WI38 (cell line): Measurements from ENCODE around the gene FLNB.

Experiments
- H3K4me3 ChIP-seq: 2 replicates; pipeline ENCODE4 v1.5.1; 2011; ENCODE audit warnings: low read depth, mild to moderate bottlenecking, control low read depth, low read length
- TF ChIP-seq, protein P1 (sequence below): IDR thresholded peaks from 2 replicates; pipeline ENCODE4 v1.5.1; 2012; ENCODE audit warnings: low read depth, mild to moderate bottlenecking, control low read depth, low read length

The FLNB gene

DNA sequence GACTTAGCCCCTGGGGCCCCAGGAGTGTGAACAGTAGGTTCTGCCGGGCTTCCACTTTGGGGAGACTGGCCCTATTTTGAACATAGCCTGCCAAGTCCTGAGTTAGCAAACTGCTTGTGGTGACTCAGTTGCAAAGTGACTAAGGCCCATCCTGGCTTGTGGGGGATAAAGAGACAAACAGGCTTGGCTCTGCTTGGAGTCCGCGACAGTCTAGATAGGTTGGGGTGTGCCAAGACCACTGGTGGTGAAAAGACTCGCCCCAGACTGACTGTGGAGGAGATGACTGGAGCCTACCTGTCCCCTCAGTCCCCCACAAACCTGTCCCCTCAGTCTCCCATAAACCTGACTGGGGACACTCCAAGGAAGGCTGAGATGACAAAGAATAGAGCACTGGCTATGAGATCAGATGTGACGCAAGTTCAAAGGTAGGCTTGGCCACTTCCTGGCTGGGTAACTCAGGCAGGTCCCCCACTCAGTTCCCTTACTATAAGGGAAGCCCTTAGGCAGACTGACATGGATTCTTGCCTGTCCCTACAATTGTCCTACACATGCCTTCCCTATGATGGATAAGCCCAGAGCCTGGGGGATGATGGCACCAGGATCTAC is 198.3 kb downstream of the FLNB start:
- TF ChIP-seq, protein P1, sequence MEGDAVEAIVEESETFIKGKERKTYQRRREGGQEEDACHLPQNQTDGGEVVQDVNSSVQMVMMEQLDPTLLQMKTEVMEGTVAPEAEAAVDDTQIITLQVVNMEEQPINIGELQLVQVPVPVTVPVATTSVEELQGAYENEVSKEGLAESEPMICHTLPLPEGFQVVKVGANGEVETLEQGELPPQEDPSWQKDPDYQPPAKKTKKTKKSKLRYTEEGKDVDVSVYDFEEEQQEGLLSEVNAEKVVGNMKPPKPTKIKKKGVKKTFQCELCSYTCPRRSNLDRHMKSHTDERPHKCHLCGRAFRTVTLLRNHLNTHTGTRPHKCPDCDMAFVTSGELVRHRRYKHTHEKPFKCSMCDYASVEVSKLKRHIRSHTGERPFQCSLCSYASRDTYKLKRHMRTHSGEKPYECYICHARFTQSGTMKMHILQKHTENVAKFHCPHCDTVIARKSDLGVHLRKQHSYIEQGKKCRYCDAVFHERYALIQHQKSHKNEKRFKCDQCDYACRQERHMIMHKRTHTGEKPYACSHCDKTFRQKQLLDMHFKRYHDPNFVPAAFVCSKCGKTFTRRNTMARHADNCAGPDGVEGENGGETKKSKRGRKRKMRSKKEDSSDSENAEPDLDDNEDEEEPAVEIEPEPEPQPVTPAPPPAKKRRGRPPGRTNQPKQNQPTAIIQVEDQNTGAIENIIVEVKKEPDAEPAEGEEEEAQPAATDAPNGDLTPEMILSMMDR: no peak
- no peak overlapping the region for H3K4me3 ChIP-seq

GRCh38 chr3:58207954-58208353 is 199.7 kb downstream of the FLNB start:
- TF ChIP-seq, protein P1: no peak
- no peak overlapping the region for H3K4me3 ChIP-seq

DNA sequence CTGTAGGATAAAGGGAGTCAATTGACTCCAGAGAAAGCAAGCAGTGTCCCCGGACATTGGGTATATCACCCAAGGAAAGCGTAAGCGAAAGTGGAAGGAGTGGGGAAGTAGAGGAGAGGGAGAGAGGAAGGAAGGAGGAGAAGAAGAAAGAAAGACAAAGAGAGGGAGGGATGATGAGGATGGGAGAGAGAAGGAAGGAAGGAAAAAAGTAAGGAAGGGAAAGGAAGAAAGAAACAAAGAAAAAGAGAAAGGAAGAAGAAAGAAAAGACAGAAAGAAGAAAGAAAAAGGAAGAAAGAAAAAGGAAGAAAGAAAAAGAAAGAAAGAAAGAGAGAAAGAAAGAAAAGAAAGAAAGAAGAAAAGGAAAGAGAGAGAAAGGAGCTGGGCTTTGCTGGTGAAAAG is 201.7 kb downstream of the FLNB start:
- TF ChIP-seq, protein P1: no peak
- no peak overlapping the region for H3K4me3 ChIP-seq

GRCh38 chr3:58210761-58211460 is 202.7 kb downstream of the FLNB start, which contains the start of gene DNASE1L3:
DNASE1L3 (minus strand) TSS chr3:58210972; CDS start chr3:58210906, 66 bp downstream.
- H3K4me3 ChIP-seq: no peak within 1 kb of the TSS
- TF ChIP-seq, protein P1: no peak

GRCh38 chr3:58214484-58215316 is 206.5 kb downstream of the FLNB start:
- TF ChIP-seq, protein P1: no peak
- no peak overlapping the region for H3K4me3 ChIP-seq

DNA sequence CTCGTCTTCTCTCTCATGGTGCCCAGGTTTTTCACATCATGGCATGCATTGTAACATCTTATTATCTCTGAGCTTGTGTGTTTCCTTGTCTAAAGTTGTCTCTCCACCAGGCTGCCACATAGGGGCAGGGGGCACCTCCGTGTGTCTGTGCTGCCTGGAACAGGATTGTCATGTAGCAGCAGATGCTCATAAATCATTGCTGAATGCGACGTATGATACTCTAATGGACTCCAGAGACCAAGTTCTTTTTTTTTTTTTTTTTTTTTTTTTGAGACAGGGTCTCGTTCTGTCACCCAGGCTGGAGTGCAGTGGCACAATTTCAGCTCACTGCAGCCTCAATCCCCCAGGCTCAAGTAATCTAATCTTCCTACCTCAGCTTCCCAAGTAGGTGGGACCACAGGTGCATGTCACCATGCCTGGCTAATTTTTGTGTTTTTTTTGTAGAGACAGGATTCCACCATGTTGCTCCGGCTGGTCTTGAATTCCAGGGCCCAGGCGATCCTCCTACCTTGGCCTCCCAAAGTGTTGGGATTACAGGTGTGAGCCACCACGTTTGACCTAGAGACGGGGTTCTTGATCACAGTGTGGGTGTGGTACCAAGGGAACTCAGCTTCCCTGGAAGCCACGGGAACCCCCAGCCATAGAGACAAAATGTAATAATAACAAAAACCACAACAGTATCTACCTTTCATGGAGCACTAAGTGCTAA is 207.2 kb downstream of the FLNB start:
- H3K4me3 ChIP-seq: no peak overlapping the region
- TF ChIP-seq, protein P1: no peak
